ENCODE results near the gene SLC22A12. TPM values are rescaled to one million over a fixed set of nuclear protein-coding genes. Genes with fewer than 3 reads are reported as not detected.

Gene SLC22A12
- polyA plus RNA-seq, 2 of the 4 experiments (the other 2 are of a cell fraction), result not detected

DNA sequence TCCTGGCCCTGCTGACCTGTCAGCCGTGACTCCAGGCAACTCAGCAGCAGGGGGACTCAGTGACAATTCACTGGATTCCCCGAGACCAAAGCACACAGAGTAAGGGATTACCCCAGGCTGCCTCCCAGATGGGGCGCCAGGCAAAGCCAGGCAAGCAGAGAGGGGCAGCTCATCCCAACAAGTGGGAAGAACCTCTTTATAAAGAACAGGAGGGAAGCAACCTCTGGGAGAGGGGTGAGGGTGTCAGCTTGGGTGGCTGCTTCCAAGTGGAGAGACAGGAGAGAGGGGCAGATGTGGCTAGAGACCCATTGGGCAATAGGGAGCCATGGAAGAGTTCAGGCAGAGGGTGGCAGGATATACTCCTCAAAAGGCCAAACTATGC lies 1.2 kb downstream of the SLC22A12 start:
- no peak for FAIRE-seq
- H3K4me2 ChIP-seq, result no peak overlapping the region
- CTCF ChIA-PET, result interaction anchor here (1.6 to 2.6 kb wide), 2 partner anchors 96 to 143 kb away, joined by 4 to 8 read pairs; no protein-coding TSS in a partner anchor
- TF ChIP-seq CEBPB (IDR thresholded peaks at IDR 0.05) (no peak), RAD21 (conservative IDR thresholded peaks at IDR 0.05 in 1 of 2, IDR thresholded peaks at IDR 0.05 in 1 of 2) (no peak), EHMT2 (IDR thresholded peaks at IDR 0.05; ENCODE audit: low read depth) (no peak), BHLHE40 (IDR thresholded peaks at IDR 0.05; ENCODE audit: low read depth, low read length) (no peak), RCOR1 (IDR thresholded peaks at IDR 0.05; ENCODE audit: low read depth, low read length) (no peak), HEYL (CRISPR knock-in tag; IDR thresholded peaks at IDR 0.05) (no peak), KDM1A (IDR thresholded peaks at IDR 0.05; ENCODE audit: low read depth) (no peak), USF2 (IDR thresholded peaks at IDR 0.05) (no peak), TFCP2L1 (CRISPR knock-in tag; IDR thresholded peaks at IDR 0.05) (no peak), POLR2AphosphoS2 (conservative IDR thresholded peaks at IDR 0.05; ENCODE audit: low read length) (no peak), HOXB13 (CRISPR knock-in tag; IDR thresholded peaks at IDR 0.05; ENCODE audit: low read depth) (no peak), CBX8 (IDR thresholded peaks at IDR 0.05) (no peak), BCL3 (IDR thresholded peaks at IDR 0.05) (no peak)
- TF ChIP-seq, protein P1, sequence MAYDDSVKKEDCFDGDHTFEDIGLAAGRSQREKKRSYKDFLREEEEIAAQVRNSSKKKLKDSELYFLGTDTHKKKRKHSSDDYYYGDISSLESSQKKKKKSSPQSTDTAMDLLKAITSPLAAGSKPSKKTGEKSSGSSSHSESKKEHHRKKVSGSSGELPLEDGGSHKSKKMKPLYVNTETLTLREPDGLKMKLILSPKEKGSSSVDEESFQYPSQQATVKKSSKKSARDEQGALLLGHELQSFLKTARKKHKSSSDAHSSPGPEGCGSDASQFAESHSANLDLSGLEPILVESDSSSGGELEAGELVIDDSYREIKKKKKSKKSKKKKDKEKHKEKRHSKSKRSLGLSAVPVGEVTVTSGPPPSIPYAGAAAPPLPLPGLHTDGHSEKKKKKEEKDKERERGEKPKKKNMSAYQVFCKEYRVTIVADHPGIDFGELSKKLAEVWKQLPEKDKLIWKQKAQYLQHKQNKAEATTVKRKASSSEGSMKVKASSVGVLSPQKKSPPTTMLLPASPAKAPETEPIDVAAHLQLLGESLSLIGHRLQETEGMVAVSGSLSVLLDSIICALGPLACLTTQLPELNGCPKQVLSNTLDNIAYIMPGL (CRISPR knock-in tag; IDR thresholded peaks at IDR 0.05; ENCODE audit: borderline replicate concordance), result no peak
- WGBS (ENCODE audit: missing lambda C conversion rate), result 48% methylated on average over 3 of the region's 3 CpGs
- POLR2A ChIA-PET, result no interaction called here
- no peak overlapping the region for H3K4me3 ChIP-seq
- ATAC-seq, result no peak
- H3K27ac ChIP-seq, result no peak overlapping the region
- no peaks in the 10 kb centered on the region for H3K4me1 ChIP-seq
- H3K9me3 ChIP-seq, result peaks cover 13% of the 10 kb centered on the region
- no peak for DNase-seq (ENCODE audit: low read depth in 1 of 2, low spot score in 1 of 2)

GRCh38 chr11:64592656-64593055 lies 1.6 kb downstream of the SLC22A12 start:
- Histone ChIP-seq H3K4me3 (no peak overlapping the region), H3K4me1 (no peaks in the 10 kb centered on the region), H3K27ac (no peak overlapping the region), H3K4me2 (no peak overlapping the region), H3K9me3 (peaks cover 13% of the 10 kb centered on the region)
- no peak for DNase-seq (ENCODE audit: low read depth in 1 of 2, low spot score in 1 of 2)
- ChIA-PET CTCF (interaction anchor here (1.6 to 2.6 kb wide), 2 partner anchors 96 to 143 kb away, joined by 4 to 8 read pairs; no protein-coding TSS in a partner anchor), POLR2A (no interaction called here)
- FAIRE-seq, result no peak
- ATAC-seq, result no peak
- no peak for TF ChIP-seq TP53 (CRISPR knock-in tag; IDR thresholded peaks at IDR 0.05)
- no peak for TF ChIP-seq JUNB (IDR thresholded peaks at IDR 0.05)
- no peak for TF ChIP-seq MAX (IDR thresholded peaks at IDR 0.05)
- 46% methylated on average over 8 of the region's 9 CpGs for WGBS (ENCODE audit: missing lambda C conversion rate)

DNA sequence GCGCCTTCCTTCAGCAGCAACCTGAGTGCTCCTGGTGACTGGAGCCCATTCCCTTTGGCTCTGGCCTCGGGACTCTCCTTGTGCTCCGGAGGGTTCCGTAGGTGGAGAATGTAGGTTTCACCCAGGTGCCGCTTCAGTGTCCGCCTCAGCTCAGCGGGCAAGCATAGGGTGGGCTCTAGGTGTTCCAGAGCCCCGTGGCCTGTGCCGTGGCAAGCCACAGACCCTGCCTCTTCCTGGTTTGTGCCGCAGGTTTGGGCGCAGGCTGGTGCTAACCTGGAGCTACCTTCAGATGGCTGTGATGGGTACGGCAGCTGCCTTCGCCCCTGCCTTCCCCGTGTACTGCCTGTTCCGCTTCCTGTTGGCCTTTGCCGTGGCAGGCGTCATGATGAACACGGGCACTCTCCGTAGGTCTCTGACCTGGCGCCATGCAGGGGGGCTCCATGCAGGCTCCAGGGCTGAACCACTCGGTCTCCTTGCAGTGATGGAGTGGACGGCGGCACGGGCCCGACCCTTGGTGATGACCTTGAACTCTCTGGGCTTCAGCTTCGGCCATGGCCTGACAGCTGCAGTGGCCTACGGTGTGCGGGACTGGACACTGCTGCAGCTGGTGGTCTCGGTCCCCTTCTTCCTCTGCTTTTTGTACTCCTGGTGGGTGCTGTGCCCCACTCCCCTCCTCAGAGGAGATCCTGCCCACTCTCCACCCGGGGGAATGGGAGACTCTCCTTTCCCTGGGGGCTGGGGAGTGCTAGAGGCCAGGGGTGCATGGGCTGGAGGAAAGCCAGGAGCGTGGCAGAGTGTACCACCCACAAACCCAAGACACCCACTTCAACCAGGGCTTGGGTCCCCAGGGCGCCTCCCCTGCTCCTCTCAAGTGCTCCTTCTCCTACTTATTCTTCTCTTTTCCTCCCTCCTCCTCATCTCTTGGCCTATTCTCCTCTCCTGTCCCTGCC lies 2.4 kb downstream of the SLC22A12 start:
- 52% methylated on average over 31 of the region's 32 CpGs for WGBS (ENCODE audit: missing lambda C conversion rate)
- no peaks in the 10 kb centered on the region for H3K4me1 ChIP-seq
- ATAC-seq (peak in 1 of 2 experiments; percentile 17; a peak in 1 of 6 replicates), DNase-seq (ENCODE audit: low read depth in 1 of 2, low spot score in 1 of 2) (no peak), FAIRE-seq (no peak)
- H3K9me3 ChIP-seq, result peaks cover 10% of the 10 kb centered on the region
- POLR2A ChIA-PET, result no interaction called here
- H3K27ac ChIP-seq, result no peak overlapping the region
- no peak overlapping the region for H3K4me2 ChIP-seq
- no peak overlapping the region for H3K4me3 ChIP-seq
- CTCF ChIA-PET, result interaction anchor here (1.6 to 2.6 kb wide), 2 partner anchors 95 to 144 kb away, joined by 4 to 8 read pairs; no protein-coding TSS in a partner anchor
- TF ChIP-seq PBX3 (IDR thresholded peaks at IDR 0.05) (no peak), HOXB5 (CRISPR knock-in tag; IDR thresholded peaks at IDR 0.05) (no peak), FOXS1 (CRISPR knock-in tag; IDR thresholded peaks at IDR 0.05) (no peak), GATA3 (IDR thresholded peaks at IDR 0.05; ENCODE audit: borderline replicate concordance) (no peak), ATOH8 (CRISPR knock-in tag; IDR thresholded peaks at IDR 0.05; ENCODE audit: low read depth) (no peak), TFCP2L1 (CRISPR knock-in tag; IDR thresholded peaks at IDR 0.05) (no peak), FOSB (CRISPR knock-in tag; IDR thresholded peaks at IDR 0.05) (no peak), RCOR1 (IDR thresholded peaks at IDR 0.05; ENCODE audit: low read depth, low read length) (no peak), MAFK (IDR thresholded peaks at IDR 0.05; ENCODE audit: partially characterized antibody) (no peak)
- TF ChIP-seq, protein P2, sequence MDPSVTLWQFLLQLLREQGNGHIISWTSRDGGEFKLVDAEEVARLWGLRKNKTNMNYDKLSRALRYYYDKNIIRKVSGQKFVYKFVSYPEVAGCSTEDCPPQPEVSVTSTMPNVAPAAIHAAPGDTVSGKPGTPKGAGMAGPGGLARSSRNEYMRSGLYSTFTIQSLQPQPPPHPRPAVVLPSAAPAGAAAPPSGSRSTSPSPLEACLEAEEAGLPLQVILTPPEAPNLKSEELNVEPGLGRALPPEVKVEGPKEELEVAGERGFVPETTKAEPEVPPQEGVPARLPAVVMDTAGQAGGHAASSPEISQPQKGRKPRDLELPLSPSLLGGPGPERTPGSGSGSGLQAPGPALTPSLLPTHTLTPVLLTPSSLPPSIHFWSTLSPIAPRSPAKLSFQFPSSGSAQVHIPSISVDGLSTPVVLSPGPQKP (IDR thresholded peaks at IDR 0.05; ENCODE audit: low read depth, low read length), result no peak
- TF ChIP-seq, protein P3, sequence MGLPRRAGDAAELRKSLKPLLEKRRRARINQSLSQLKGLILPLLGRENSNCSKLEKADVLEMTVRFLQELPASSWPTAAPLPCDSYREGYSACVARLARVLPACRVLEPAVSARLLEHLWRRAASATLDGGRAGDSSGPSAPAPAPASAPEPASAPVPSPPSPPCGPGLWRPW (IDR thresholded peaks at IDR 0.05), result no peak
